Skin epidermis (tissue), 12 donors: ENCODE results near the gene ADAM23.

Source experiments
- H3K27ac ChIP-seq, 21 experiments: fragments of 200-600 bp; sonication (generic) in 11 of 21; one replicate each; pipeline ENCODE4 v1.5.0; 2020; ENCODE audit warnings: mild to moderate bottlenecking in 3 of 21, inconsistent platforms in 2 of 21, moderate library complexity in 2 of 21
- H3K4me3 ChIP-seq, 7 experiments: fragments of 200-600 bp; sonication (generic) in 2 of 7; one replicate each; pipeline ENCODE4 v1.5.0; 2020; ENCODE audit warnings: inconsistent platforms in 2 of 7, mild to moderate bottlenecking in 2 of 7, moderate library complexity in 1 of 7

The ADAM23 gene

GRCh38 chr2:206435742-206436141 lies 7.6 kb upstream of the ADAM23 start:
- no peak overlapping the region for H3K27ac ChIP-seq
- no peak overlapping the region for H3K4me3 ChIP-seq

GRCh38 chr2:206438196-206438724 lies 5.1 kb upstream of the ADAM23 start:
- no peak overlapping the region for H3K27ac ChIP-seq
- H3K4me3 ChIP-seq: no peak overlapping the region

- peak overlapping the region in 2 of 7 experiments; percentile 47 to 48 for H3K4me3 ChIP-seq
- H3K27ac ChIP-seq: no peak overlapping the region
Measured at GRCh38 chr2:206442474-206442832, 879 bp upstream of the ADAM23 start.

- H3K27ac ChIP-seq: peak overlapping the region in 1 of 21 experiments; percentile 4
- H3K4me3 ChIP-seq: peak overlapping the region; percentile 17 to 48 (median 40)
Measured at GRCh38 chr2:206443735-206444527, 599 bp downstream of the ADAM23 start.

- Histone ChIP-seq H3K27ac (no peak overlapping the region), H3K4me3 (no peak overlapping the region)
Measured at GRCh38 chr2:206445948-206446347, 2.6 kb downstream of the ADAM23 start.

DNA sequence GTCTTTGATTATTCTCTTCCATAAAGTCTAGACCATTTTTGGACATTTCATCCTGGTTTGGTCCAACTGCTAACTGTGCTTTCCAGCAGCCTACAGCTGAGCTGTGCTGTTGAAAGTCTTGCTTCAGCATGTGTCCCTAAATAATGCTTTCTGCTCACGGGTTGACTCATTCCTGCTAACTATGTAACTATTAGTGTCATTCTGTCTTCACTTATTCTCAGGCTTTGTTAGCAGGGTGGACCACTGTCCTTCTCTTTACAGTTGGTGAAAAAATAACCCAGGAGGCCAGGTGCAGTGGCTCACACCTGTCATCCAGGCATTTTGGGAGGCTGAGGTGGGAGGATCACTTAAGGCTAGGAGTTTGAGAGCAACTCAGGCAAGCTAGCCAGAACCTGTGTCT lies 8.9 kb downstream of the ADAM23 start:
- Histone ChIP-seq H3K27ac (no peak overlapping the region), H3K4me3 (no peak overlapping the region)

DNA sequence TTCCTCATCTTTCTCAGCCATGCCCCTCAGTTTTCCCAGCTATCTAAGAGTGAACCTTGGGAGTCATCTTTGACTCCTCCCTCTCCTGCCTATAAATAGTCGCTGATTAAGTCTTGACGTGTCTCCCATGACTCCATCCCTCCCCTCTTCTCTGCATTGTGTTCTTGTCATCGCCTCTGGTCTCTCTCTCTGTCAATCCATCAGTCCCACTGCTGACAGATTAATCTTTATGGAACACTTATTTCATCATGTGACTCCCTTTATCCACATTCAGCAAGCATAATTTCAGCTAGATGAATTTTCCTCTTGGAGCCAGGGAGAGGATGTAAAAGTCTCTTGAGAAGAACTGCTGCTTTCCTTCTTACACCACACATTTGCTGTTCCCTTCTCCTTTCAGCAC lies 9.4 kb downstream of the ADAM23 start:
- no peak overlapping the region for H3K4me3 ChIP-seq

DNA sequence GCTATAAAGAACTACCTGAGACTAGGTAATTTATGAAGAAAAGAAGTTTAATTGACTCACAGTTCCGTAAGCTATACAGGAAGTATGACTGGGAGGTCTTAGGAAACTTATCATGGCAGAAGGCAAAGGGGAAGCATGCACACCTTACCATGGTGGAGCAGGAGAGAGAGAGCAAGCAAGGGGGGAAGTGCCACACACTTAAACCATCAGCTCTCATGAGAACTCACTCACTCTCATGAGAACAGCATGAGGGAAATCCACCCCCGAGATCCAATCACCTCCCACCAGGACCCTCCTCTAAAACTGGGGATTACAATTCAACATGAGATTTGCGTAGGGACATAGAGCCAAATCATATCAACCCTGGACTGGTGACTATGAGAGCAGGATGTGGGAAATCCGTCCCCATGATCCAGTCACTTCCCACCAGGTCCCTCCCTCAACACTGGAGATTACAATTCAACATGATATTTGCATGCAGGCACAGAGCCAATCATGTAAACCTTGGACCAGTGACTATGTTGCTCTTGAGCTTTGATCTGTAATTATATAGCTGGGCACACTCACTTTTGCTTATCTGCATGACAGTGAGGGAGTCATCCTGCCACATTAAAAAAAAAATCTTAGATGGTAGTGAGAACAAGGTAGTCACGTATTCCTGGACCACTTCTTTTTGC lies 12.9 kb downstream of the ADAM23 start:
- H3K27ac ChIP-seq: no peak overlapping the region
- no peak overlapping the region for H3K4me3 ChIP-seq

More for the DNA sequence above, 9.4 kb downstream of the ADAM23 start:
- H3K27ac ChIP-seq: no peak overlapping the region

- Histone ChIP-seq H3K4me3 (no peak overlapping the region), H3K27ac (no peak overlapping the region)
Measured at GRCh38 chr2:206457188-206457634, 13.9 kb downstream of the ADAM23 start.

DNA sequence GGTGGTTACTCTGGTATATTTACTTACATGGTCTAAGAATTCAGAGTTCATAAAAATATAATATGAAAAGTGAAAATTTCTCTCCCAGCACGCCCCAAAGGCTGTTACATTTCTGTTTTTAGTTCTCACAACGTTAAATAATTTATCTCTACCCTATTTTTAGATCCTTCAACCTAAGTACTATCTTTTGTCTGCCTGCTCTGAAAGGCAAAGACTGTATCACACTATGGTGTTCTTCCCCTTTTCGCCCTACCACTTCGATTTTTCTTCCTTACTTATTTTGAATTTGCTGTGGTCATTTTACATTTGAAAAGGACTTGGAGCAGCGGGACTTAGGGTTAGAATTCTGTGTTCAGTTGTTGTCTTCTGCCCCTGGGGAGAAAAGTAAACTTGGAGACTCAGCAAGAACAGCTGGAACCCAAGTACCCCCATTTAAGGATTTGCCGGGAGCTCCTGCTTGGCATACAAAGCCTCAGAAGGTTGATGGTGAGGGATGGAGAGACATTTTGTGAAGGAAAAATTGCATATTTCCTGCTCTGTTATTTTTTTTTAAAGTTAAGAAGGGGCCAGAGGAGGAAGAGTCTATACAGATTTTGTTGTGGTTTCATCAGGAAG lies 19.0 kb downstream of the ADAM23 start:
- Histone ChIP-seq H3K4me3 (no peak overlapping the region), H3K27ac (no peak overlapping the region)

- H3K27ac ChIP-seq: no peak overlapping the region
Measured at GRCh38 chr2:206463685-206464084, 20.4 kb downstream of the ADAM23 start.

DNA sequence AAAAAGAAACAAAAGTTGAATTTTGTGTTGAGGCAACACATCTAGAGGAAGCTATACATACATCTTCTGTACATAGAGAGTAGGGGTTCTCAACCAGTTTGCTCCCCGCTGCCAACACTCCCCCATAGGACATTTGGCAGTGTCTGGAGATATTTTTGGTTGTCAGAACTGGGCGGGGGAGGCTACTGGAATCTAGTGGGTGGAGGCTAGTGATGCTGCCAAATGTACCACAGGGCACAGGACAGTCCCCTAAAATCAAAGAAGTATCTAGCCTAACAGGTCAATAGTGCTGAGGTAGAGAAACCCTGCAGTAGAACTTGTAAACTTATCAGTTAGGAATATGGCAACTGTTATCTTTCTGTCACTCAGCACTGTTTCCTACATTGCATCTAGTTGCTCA lies 21.3 kb downstream of the ADAM23 start:
- H3K4me3 ChIP-seq: no peak overlapping the region
- no peak overlapping the region for H3K27ac ChIP-seq

More at GRCh38 chr2:206463685-206464084, 20.4 kb downstream of the ADAM23 start:
- H3K4me3 ChIP-seq: no peak overlapping the region

- no peak overlapping the region for H3K27ac ChIP-seq
Measured at GRCh38 chr2:206471524-206472062, 28.3 kb downstream of the ADAM23 start.

GRCh38 chr2:206472094-206472493 lies 28.8 kb downstream of the ADAM23 start:
- Histone ChIP-seq H3K4me3 (no peak overlapping the region), H3K27ac (no peak overlapping the region)

More at GRCh38 chr2:206471524-206472062, 28.3 kb downstream of the ADAM23 start:
- H3K4me3 ChIP-seq: no peak overlapping the region

DNA sequence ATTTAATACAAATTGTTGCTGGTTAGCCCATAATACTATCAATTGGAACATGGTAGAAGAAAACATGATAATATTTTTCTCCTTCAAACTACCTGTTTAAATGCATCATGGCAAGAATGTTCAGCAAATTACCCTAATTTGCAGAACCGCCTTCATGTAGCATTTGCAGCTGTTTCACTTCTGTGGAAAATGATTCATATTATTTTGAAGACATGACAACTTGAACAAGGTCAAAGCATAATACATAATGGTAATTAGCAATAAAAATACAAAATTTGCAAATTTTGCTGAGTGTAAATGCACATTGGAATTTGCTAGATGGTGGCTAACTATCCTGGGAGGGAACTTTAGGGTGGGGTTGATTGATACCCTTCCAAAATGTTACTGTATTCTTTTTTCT lies 30.8 kb downstream of the ADAM23 start:
- Histone ChIP-seq H3K27ac (no peak overlapping the region), H3K4me3 (no peak overlapping the region)

- H3K4me3 ChIP-seq: no peak overlapping the region
- H3K27ac ChIP-seq: no peak overlapping the region
Measured at GRCh38 chr2:206477296-206477695, 34.0 kb downstream of the ADAM23 start.

DNA sequence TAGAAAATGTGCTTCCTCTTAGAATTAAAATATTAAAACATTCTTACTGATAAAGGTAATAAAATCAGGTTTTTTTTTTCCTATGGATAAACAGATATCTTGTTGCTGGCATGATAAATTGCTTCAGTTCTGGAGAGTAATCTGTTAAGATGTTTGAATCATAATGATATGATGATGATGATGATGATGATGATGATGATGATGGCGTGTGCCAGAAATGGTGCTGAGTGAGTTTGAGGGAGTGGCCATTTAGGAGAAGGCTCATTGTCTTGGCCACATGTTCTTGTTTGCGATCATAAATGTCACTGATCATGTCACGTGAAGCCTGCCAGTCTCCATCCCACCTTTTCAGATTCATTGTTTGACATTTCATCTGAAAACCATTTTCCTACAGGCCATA lies 35.0 kb downstream of the ADAM23 start:
- H3K4me3 ChIP-seq: no peak overlapping the region
- no peak overlapping the region for H3K27ac ChIP-seq

- no peak overlapping the region for H3K27ac ChIP-seq
Measured at GRCh38 chr2:206480161-206480560, 36.8 kb downstream of the ADAM23 start.

GRCh38 chr2:206480620-206481019 lies 37.3 kb downstream of the ADAM23 start:
- Histone ChIP-seq H3K4me3 (no peak overlapping the region), H3K27ac (no peak overlapping the region)

More at GRCh38 chr2:206480161-206480560, 36.8 kb downstream of the ADAM23 start:
- no peak overlapping the region for H3K4me3 ChIP-seq

DNA sequence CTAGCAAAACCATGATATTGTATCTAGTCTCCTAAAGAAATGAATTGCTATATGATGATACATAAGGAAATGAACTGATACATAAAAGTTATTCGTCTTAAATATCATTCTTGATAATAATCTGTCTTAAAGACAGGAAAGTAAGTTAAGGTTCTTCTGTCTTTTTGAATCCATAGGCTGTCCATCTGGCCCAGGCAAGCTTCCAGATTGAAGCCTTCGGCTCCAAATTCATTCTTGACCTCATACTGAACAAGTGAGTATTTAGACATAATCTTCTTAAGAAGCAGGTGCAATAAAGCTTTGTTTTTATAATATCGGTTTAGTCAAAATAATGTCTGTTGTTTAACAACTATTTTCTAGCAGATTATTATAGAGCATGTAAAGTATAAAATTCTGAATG lies 37.7 kb downstream of the ADAM23 start:
- Histone ChIP-seq H3K27ac (no peak overlapping the region), H3K4me3 (no peak overlapping the region)
